ENCODE results near the gene EIF5. TPM values are rescaled to one million over a fixed set of nuclear protein-coding genes. Genes with fewer than 3 reads are reported as not detected.

The EIF5 gene
- total RNA-seq, 1 experiment from 2014 or later, result 356 TPM

- peaks cover 9 to 13% of the 10 kb centered on the region in 2 experiments for H3K4me1 Mint-ChIP-seq
- H2BK15ac ChIP-seq (ENCODE audit: low read depth, low read length), result no peak overlapping the region
- no peak overlapping the region for H3K27ac ChIP-seq (ENCODE audit: insufficient read length, low read depth, low read length)
- no peaks in the 10 kb centered on the region for H3K9me3 ChIP-seq (ENCODE audit: control insufficient read depth, low read depth, low read length)
- H2BK120ac ChIP-seq (ENCODE audit: low read depth, low read length, poor library complexity, severe bottlenecking), result no peak overlapping the region
- no peaks in the 10 kb centered on the region for H3K23me2 ChIP-seq (ENCODE audit: insufficient read length, low read depth, low read length, poor library complexity, severe bottlenecking)
- H3K9ac ChIP-seq (ENCODE audit: extremely low read depth, insufficient read length, low read length), result no peak overlapping the region
- no peak overlapping the region for H3T11ph ChIP-seq (ENCODE audit: low read length)
- no peak overlapping the region for H3K4me2 ChIP-seq (ENCODE audit: insufficient read depth, insufficient read length, low read length)
- no peaks in the 10 kb centered on the region for H3K27me3 ChIP-seq (ENCODE audit: insufficient read depth, low read length)
- H3K56ac ChIP-seq (ENCODE audit: insufficient read length, low read depth, low read length), result no peak overlapping the region
- H3K27me3 Mint-ChIP-seq (ENCODE audit: low read depth), result peaks cover 16% of the 10 kb centered on the region
- H3K9me3 Mint-ChIP-seq, result no peaks in the 10 kb centered on the region
- H3K4me1 ChIP-seq (ENCODE audit: insufficient read depth, low read length), result no peaks in the 10 kb centered on the region; the same call in 1 of the 2 replicates
- no CpG with 5 or more reads among the region's 2 CpGs for WGBS (ENCODE audit: extremely low coverage, insufficient read length, low lambda C conversion rate)
- no peak overlapping the region for H4K8ac ChIP-seq (replicated peaks; ENCODE audit: insufficient read length, low read depth, low read length)
- no peak overlapping the region for H2AFZ ChIP-seq (ENCODE audit: low read length)
- H4K91ac ChIP-seq (ENCODE audit: insufficient read length, low read depth, low read length), result no peak overlapping the region
- no peak for DNase-seq
- H3K79me1 ChIP-seq (ENCODE audit: insufficient read depth, low read depth, low read length, poor library complexity, severe bottlenecking), result no peaks in the 10 kb centered on the region
- no peak overlapping the region for H3K27ac Mint-ChIP-seq
- H4K5ac ChIP-seq (ENCODE audit: insufficient read length, low read depth, low read length), result no peak overlapping the region
- H3K14ac ChIP-seq (ENCODE audit: insufficient read depth, low read length), result no peak overlapping the region
- no peaks in the 10 kb centered on the region for H3K79me2 ChIP-seq (ENCODE audit: insufficient read depth, low read length)
- H2BK5ac ChIP-seq (ENCODE audit: insufficient read length, low read length), result no peak overlapping the region
- no peak for TF ChIP-seq CTCF (conservative IDR thresholded peaks at IDR 0.05)
- no peak overlapping the region for H2BK20ac ChIP-seq (ENCODE audit: low read depth, low read length, poor library complexity, severe bottlenecking)
- no peak overlapping the region for H2AK5ac ChIP-seq (ENCODE audit: insufficient read length, low read length)
- H3K18ac ChIP-seq (ENCODE audit: insufficient read length, low read depth, low read length), result no peak overlapping the region
- no peak overlapping the region for H3K4ac ChIP-seq (ENCODE audit: low read depth, low read length)
- no peak overlapping the region for H2BK12ac ChIP-seq (ENCODE audit: insufficient read length, low read depth, low read length)
- no peak overlapping the region for H3K23ac ChIP-seq (ENCODE audit: insufficient read length, low read depth, low read length)
- no peaks in the 10 kb centered on the region; a peak in 1 of 7 replicates for H3K36me3 Mint-ChIP-seq (ENCODE audit: insufficient read depth in 1 of 3, low read depth in 3 of 3)
- no peaks in the 10 kb centered on the region for H4K20me1 ChIP-seq (ENCODE audit: control insufficient read depth, insufficient read depth, insufficient read length)
- no peak overlapping the region for H3K4me3 Mint-ChIP-seq
Observed at GRCh38 chr14:103377522-103378037, 43.5 kb downstream of the EIF5 start.

All from H9 (cell line).